Cardiac septum (tissue), 1 donor: ENCODE results near the gene MAPRE2. TPM values are rescaled to one million over a fixed set of nuclear protein-coding genes. Genes with fewer than 3 reads are reported as not detected.

Experiments used
- DNase-seq: peaks from one replicate; pipeline ENCODE4 v3.0.0-alpha.2; 2020; ENCODE audit warnings: low spot score
- intact Hi-C: fragments of 100-400 bp; cut with DNase I; formaldehyde crosslinking; loops from one replicate; pipeline ENCODE4 v1.14.0; 2022
- total RNA-seq: library from RNA; stranded (reverse); fragmentation: NEBNext Ultra II Directional; extraction: Animal tissue kit (Norgen Biotek cat#: 25700); gene quantifications from one replicate; pipeline ENCODE4 v1.2.1, GENCODE V29; 2021
- donor health status: DM: no; HTN: no; CAD: no.

The MAPRE2 gene
- total RNA-seq, 1 donor from 2014 or later = 164 TPM

DNA sequence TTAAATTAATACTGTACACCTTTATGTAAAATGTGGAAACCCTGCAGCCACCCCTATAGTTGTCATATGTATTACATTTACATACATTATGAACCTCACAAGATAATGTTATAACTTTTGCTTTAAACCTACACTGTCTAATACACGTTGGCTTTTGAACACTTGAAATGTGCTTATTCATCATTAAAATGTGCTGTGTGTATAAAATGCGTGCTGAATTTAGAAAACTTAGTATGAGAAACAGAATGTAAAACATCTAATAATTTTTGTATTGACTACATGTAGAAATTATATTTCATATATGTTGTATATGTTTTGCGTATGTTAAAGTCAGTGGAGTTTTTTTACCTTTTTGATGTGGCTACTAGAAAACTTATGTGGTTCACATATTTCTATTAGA, 68.8 kb downstream of the MAPRE2 start:
- intact Hi-C loops = no loop called here
- no peak for DNase-seq

DNA sequence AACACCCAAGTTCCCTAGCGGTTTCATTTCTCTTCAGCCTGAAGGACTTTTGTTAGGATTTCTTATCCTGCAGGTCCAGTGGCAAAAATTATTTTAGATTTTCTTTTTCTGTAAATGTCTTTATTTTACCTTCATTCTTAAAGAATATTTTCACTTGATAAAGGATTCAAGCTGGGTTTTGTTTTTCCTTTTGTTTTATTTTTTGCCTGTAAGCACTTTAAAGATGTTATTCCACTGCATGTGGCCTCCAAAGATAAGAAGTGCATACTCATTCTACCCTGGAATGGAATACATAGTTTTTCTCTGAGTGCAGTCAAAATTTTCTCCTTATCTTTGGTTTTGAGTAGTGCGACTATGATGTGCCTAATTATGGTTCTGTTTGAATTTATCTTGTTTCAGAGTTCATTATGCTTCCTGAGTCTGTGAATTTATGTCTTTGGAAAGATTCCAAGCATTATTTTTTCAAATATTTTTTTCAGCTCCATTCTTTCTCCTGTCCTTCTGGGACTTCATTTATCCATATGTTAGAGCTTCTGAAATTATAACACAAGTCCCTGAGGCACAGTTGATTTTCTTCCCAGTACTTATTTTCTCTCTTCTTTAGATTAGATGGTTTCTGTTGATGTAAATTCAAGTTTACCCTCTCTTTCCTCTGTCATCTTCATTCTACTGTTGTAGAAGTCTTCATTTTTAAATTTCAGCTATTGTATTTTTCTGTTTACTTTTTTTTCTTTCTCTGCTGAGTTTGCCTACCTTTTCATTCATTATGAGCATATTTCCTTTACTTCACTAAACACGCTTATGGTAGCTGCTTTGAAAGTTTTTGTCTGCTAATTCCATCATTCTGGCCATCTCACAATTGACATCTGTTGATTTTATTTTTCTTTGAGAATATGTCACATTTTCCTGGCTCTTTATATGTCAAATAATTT, 69.6 kb downstream of the MAPRE2 start:
- intact Hi-C loops = no loop called here
- no peak for DNase-seq

DNA sequence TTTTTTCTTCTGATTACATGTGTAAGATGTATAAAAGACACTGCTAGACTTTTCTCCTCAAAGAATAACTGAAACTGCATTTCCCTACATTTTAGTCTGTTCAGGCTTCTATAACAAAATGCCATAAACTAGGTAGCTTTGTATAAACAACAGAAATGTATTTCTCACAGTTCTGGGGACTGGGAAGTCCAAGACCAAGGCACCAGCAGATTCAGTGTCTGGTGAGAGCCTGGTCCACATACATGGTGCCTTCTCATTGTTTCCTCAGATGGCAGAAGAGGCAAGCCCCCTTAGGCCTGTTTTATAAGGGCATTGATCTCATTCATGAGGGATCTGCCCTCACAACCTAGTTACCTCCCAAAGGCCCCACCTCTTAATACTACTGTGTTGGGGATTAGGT, 71.5 kb downstream of the MAPRE2 start:
- no peak for DNase-seq
- intact Hi-C loops = no loop called here

DNA sequence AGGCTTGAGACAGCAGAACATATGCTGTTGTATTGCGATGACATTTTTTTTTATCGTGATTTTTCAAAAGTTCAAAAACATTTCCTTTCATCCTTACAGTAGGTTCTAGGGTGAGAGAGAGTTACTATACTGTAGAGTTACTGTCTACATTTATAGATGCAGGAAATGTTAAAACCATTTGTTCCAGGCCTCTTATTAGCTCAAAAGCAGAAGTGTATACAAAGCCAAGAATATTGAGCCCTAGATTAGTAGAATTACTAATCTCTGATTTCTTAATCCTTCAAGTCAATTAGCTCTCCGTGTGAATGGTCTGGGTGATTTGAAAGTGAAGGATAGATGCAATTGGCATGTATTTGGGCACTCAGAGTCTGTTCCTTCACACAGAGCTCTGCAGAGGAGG, 73.1 kb downstream of the MAPRE2 start:
- DNase-seq = no peak
- intact Hi-C loops = no loop called here

DNA sequence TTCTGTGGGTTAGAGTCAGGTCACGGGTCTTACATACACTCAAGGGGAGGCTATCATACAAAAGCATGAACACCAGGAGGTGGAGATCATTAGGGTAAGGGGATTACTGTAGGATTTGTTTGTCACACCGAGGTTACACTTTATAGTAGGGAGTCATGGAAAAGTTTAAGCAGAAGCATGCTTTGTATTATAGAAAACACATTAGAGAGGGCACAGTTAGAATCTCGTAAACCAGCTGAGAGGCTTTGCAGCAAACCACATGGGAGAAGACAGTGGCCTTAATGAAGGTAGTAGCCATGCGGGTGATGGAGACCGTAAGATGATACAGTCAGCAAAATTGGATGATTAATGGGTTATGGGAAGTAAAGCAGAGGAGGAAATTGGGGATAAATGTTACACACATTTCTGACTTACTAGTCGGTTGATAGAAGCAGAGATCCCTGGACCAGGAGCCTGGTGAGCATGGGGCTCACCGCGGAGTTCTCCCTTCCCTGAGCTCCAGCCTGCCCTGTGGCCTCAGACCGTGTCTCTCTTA, 75.6 kb downstream of the MAPRE2 start:
- intact Hi-C loops = loop anchor here (5.0 kb wide), 2 partner anchors 45 to 75 kb away; partner anchors contain the start of gene MAPRE2
- DNase-seq = no peak

DNA sequence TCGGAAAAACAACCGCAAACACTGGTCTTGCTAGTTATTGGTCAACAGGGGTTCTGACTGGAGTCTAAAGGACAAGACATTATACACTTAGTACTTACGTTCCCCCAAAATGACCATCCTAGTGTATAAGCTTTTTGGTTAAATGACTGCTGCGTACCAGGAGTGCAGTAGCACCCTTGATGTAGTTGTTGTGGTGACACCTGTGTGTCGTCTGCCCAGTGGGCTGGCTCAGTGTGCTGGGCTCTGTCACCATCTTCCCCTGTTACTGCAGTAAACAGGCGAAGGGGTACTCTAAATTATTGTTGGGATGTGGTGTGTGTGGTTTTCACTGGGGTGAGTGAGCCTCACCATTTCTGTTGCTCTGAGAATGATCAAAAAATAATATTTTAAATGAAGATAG, 76.2 kb downstream of the MAPRE2 start:
- intact Hi-C loops = loop anchor here (5.0 kb wide), 2 partner anchors 45 to 75 kb away; partner anchors contain the start of gene MAPRE2
- no peak for DNase-seq

DNA sequence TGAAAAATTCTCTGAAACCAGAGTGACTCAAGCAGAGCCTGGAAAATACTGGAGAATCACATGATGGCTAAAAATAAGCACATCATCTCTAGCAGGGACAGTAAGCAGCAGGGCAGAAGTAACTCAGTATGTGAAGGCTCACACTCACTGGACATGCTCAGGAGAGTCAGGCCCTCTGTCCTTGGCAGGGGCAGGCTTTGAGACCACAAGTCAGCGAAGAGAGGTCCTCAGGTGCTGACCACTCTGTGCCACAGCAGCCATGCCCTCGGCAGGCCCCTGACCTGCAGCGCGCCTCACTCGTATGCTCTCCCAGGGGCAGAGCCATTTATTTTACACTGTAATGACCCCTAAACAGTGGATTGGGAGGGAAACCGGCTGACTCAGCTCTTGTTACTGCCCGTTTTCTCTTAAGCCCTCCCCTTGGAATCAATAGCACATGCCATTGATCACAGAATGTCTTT, 76.8 kb downstream of the MAPRE2 start:
- no peak for DNase-seq
- intact Hi-C loops = loop anchor here (5.0 kb wide), 2 partner anchors 46 to 76 kb away; partner anchors contain the start of gene MAPRE2

DNA sequence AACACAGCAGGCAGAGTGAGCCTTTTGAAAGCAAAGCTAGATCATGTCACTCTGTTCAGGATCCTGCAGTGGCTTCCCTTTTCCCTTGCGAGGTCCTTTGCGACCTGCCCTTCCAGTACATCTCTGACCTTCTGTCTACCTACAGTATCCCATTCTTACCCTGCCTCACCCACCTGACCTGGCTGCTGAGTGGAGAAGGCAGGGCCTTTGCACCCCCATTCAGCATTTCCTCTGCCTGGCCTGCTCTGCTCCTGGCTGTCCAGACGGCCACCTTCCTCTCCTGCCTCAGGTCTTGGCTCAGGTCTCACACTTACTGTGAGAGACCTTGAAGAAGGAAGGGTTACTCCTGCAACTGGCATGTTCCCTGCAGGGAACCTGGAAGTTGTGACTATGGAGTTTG, 77.4 kb downstream of the MAPRE2 start:
- no peak for DNase-seq
- intact Hi-C loops = loop anchor here (5.0 kb wide), 2 partner anchors 46 to 76 kb away; partner anchors contain the start of gene MAPRE2

DNA sequence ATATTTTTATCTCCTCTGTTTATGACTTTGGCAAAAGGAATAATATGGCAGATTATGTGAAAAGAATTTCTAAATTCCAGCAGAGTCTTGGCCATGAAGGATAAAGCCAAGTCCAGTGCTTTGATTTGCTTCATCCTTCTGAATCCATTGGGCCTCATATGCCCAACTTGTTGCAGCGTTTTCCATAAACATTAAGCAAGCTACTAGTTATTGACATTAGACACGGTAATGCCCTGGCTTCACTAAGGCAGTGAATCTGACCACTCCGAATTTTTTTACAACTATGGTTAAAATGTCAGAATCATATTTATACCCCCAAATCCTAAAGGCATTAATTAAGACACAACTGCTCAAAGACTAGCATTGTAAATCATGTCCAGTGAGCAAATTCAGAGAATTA, 79.8 kb downstream of the MAPRE2 start:
- DNase-seq = no peak

DNA sequence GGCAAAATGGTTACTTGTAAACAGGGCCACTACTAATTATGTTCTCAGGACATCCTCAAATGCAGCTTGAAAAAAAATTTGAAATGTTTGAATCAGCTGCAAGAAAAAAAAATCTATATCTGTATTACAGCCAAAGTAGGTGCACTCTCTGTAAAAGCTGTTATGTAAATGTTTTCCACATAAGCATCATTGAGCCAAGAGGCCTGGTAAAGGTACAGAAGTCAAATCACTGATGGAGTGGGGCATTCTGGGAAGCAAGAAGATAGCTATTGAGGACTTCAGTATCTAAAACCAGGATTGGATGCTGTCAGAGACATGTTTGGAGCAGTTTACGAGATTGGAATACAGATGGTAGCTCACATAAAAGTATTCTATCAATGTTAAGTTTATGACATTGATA, 80.3 kb downstream of the MAPRE2 start:
- no peak for DNase-seq
- intact Hi-C loops = no loop called here

More for the DNA sequence above, 79.8 kb downstream of the MAPRE2 start:
- intact Hi-C loops = no loop called here

DNA sequence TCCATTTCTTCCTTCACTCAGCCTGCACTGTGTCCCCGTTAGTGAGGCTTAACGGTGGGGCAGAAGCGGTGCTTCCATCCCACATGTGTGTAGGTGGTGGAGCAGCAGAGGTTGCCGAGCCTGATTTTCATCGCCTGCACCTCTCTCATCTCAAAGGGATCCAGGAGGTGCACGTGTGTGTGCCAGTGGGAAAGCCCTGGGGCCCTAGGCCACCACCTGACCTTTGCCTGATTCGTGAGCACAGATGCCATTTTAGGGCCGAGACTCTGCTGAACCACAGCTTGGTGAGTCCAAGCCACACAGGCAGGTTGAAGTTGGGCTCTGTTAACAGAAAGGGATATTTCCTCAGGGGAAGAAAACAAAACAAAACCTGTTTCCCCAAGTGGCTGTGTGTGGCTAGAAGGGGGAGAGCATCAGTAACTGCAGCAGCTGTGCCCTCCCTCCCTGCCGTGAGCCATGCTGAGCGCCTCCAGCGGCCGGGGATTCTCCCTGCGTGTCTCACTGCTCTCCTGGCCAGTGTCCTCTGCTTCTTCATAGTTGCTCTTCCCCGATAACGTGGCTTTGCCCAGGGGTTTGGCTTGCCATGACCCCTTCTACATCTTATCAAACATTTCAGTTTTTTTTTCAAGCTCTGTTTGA, 81.5 kb downstream of the MAPRE2 start:
- intact Hi-C loops = no loop called here
- DNase-seq = no peak

DNA sequence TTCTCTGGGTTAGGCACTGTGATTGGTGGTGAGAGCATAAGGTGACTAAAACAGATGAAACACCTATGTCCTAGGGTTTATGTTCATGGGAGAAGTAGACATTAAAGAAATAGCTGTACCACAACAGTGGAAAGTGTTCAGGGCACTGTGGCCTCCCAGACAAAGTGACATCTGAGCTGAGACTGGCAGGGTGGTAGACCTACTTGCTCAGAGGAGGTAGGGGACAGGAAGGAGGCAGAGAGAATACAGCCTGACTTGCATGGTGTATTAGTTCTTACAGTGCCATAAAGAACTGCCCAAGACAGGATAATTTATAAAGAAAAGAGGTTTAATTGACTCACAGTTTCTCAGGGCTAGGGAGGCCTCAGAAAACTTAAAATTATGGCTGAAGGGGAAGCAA, 82.6 kb downstream of the MAPRE2 start:
- intact Hi-C loops = no loop called here
- no peak for DNase-seq

DNA sequence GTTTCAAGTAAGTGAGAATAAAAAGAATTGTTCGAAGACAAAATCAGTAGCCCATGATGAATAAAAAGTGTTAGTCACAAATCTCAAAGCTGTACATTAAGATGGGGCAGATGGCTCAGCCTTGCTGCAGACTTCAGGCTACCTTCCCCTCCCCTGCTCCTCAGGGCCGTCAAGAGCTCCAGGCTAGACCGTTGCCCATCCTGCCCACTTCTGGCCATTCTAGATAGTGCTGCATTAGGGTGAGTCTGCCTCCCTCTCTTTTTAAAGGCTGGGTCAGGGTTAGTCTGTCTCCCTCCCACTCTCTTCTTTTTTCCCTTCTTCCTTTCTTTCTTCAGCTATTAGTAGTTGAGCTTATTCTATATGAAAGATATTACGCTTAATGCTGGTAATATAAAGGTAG, 86.0 kb downstream of the MAPRE2 start:
- no peak for DNase-seq
- intact Hi-C loops = no loop called here

DNA sequence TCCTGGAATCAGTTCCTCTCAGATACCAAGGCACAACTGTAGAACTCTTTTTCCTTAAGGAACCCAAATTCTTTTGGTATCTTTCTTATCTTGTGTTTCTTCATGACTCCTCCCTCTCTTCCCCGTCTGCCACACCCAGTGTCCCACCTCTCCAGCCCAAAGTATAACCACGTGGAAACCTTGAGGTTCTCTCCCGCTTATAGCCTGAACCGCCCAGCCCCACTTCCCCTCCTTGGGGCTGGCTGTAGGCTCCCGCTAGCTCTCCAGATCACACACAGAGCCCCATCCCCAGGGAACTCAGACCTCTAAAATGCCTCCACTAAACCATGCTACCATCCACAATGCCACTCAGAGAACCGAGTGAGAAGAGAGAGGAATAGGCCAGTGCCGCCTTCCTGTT, 87.5 kb downstream of the MAPRE2 start:
- intact Hi-C loops = no loop called here
- DNase-seq = no peak

DNA sequence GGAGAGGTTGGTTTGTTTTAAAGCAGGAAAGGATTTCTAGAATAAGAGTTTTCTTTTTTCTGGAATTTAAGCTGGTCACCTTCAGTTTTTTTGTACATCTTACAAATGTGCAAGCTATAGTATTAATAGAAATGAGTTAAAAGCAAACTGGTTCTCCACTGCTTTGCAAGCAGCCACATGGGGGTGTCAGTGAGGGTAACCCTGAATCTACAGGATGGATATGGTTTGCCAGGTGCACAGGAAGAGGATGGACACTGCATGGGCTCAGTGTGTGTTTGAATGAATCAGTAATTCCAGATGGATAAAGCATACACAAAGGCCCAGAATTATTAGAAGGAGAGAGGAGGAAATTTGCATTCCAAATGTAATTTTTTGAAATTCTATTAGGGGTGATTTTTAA, 89.0 kb downstream of the MAPRE2 start:
- DNase-seq = no peak
- intact Hi-C loops = no loop called here

DNA sequence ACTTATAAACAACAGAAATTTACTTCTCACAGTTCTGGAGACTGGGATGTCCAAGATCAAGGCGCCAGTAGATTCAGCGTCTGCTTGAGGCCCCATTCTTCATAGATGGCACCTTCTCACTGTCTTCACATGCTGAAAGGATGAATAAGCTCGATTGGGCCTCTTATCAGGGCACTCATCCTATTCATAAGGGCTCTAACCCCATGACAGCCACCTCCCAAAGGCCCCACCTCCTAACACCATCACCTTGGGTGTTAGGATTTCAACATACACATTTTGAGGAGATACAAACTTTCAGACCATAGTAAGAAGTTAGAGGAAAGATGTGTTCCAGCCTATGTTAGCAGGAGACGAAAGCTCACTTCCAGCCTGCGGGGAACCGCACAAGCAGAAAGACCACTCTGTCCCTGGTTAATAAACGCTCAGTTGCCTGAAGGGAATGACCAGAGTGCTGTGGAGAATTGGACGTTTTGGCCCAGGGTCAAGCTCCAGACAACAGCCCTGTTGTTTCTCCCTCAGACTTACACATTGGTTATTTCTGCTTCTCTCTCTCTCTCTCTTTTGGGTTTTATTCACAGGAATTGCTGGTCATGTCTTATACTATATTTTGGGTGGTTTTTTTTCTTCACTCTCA, 90.3 kb downstream of the MAPRE2 start:
- DNase-seq = no peak
- intact Hi-C loops = no loop called here

DNA sequence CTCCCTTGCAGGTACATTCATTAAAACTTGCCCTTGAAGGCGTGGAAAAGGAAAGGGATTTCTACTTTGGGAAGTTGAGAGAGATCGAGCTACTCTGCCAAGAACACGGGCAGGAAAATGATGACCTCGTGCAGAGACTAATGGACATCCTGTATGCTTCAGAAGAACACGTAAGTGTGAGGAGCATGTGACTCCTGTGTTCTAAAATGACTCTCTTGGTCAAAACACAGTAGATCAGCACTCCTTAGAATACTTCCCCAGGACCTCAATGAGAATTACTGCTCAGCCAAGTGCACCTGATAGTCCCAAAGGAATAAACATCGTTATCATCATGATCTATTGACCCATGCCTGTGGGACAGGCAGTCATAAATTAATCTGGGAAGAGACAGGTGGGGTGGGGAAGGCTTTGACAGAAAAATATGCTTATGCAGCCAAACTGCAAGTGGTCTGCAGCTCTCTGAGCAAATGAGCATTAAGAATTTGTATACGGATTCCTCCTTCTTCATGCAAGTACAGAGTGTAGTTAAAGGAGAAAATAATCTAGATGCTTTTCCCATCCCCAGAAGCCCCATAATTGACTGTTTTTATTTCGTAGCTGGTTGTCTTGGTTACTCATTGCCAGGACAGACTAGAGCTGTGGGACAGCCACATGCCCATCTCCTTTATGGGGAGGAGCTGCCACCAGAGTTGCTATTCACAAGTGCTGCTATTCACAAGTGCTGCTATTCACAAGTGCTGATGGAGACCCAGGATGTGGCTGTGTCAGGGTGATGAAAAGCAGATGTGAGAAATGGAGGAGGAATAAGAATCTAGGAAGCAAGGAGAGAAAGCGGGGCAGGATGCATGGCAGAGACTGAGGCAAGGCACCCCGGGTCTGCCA, 91.0 kb downstream of the MAPRE2 start:
- DNase-seq = no peak
- intact Hi-C loops = no loop called here

DNA sequence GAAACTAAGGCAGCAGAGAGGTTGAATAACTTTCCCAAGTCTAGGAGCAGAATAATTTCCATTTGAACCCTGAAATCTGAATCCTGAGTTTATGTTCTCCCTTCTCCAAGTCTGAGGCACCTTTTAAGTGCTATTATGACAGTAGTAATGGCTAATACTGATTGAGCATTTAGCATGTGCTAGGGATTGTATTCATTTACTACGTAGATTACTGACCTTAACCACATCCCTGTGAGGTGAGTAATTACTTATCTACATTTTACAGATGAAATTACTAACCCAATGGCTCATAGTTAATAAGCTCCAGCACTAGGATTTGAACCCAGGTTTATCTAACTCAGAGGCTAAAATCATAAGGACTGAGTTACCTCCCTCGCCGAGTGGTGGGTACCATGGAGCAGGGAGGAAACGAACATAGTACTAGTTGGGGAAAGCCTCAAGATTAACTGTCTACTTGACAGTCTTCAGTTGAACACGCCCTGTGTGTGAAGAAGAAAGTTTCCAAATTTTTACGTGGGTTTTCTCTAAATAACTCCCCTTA, 93.0 kb downstream of the MAPRE2 start:
- intact Hi-C loops = no loop called here
- DNase-seq = no peak
